ENCODE measurements around the gene GPHN. TPM values are rescaled to one million over a fixed set of nuclear protein-coding genes. Genes with fewer than 3 reads are reported as not detected.

The GPHN gene
- total and polyA plus RNA-seq, 4 donors, result 9.1 to 57.6 (median 33.9) TPM

DNA sequence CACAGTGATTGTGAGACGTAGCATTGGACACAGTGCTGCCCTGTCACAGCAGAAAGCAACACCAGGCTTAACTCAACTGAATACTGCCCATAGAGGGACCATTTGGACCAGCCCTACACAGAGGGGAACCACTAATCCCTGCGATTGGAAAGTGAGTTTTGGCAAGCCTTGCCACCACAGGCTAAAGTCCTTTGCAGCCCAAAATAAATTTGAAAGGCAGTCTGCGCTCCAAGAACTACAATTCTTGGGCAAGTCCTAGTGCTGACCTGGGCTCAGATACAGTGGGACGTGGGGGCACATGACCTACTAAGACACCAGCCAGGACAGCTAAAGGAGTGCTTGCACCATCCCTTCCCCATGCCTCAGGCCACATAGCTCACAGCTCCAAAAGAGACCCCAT lies 349.9 kb downstream of the GPHN start:
- Histone ChIP-seq H3K4me1 (ENCODE audit: control insufficient read depth in 5 of 5, insufficient read depth in 5 of 5, low read length in 5 of 5) (no peaks in the 10 kb centered on the region), H3K36me3 (ENCODE audit: control insufficient read depth in 4 of 4, insufficient read depth in 4 of 4, low read length in 4 of 4) (no peaks in the 10 kb centered on the region), H3K9ac (ENCODE audit: insufficient read depth in 1 of 2, low read length in 2 of 2) (no peak overlapping the region), H3K4me3 (no peak overlapping the region), H3K9me3 (ENCODE audit: control insufficient read depth in 4 of 4, insufficient read depth in 3 of 4, low read length in 3 of 4) (peaks cover 0 to 2% (median 0%) of the 10 kb centered on the region in 4 donors), H3K27ac (ENCODE audit: low read depth in 1 of 2, low read length in 1 of 2) (no peak overlapping the region), H3K27me3 (ENCODE audit: control insufficient read depth in 3 of 3, insufficient read depth in 3 of 3, low read length in 2 of 3) (no peaks in the 10 kb centered on the region)
- WGBS, 2 donors, result 93 to 96% methylated on average over 4 of the region's 4 CpGs
- DNase-seq (no peak), ATAC-seq (ENCODE audit: insufficient read depth, low FRiP score) (no peak)
- TF ChIP-seq, protein P1, sequence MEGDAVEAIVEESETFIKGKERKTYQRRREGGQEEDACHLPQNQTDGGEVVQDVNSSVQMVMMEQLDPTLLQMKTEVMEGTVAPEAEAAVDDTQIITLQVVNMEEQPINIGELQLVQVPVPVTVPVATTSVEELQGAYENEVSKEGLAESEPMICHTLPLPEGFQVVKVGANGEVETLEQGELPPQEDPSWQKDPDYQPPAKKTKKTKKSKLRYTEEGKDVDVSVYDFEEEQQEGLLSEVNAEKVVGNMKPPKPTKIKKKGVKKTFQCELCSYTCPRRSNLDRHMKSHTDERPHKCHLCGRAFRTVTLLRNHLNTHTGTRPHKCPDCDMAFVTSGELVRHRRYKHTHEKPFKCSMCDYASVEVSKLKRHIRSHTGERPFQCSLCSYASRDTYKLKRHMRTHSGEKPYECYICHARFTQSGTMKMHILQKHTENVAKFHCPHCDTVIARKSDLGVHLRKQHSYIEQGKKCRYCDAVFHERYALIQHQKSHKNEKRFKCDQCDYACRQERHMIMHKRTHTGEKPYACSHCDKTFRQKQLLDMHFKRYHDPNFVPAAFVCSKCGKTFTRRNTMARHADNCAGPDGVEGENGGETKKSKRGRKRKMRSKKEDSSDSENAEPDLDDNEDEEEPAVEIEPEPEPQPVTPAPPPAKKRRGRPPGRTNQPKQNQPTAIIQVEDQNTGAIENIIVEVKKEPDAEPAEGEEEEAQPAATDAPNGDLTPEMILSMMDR (IDR thresholded peaks at IDR 0.05; ENCODE audit: control extremely low read depth, extremely low read depth), result no peak

GRCh38 chr14:66859063-66859671 lies 351.2 kb downstream of the GPHN start:
- H3K9me3 ChIP-seq (ENCODE audit: control insufficient read depth in 4 of 4, insufficient read depth in 3 of 4, low read length in 3 of 4), result peaks cover 0 to 2% (median 0%) of the 10 kb centered on the region in 4 donors
- no peak for DNase-seq
- no peak for ATAC-seq (ENCODE audit: insufficient read depth, low FRiP score)
- no peaks in the 10 kb centered on the region for H3K36me3 ChIP-seq (ENCODE audit: control insufficient read depth in 4 of 4, insufficient read depth in 4 of 4, low read length in 4 of 4)
- H3K4me3 ChIP-seq, result no peak overlapping the region
- no peaks in the 10 kb centered on the region for H3K27me3 ChIP-seq (ENCODE audit: control insufficient read depth in 3 of 3, insufficient read depth in 3 of 3, low read length in 2 of 3)
- H3K4me1 ChIP-seq (ENCODE audit: control insufficient read depth in 5 of 5, insufficient read depth in 5 of 5, low read length in 5 of 5), result no peaks in the 10 kb centered on the region
- 97% methylated on average over 5 of the region's 5 CpGs for WGBS, 2 donors
- H3K9ac ChIP-seq (ENCODE audit: insufficient read depth in 1 of 2, low read length in 2 of 2), result no peak overlapping the region
- TF ChIP-seq, protein P1 (IDR thresholded peaks at IDR 0.05; ENCODE audit: control extremely low read depth, extremely low read depth), result no peak
- no peak overlapping the region for H3K27ac ChIP-seq (ENCODE audit: low read depth in 1 of 2, low read length in 1 of 2)

GRCh38 chr14:66881596-66881995 lies 373.6 kb downstream of the GPHN start:
- TF ChIP-seq, protein P1 (IDR thresholded peaks at IDR 0.05; ENCODE audit: control extremely low read depth, extremely low read depth), result no peak
- no peaks in the 10 kb centered on the region for H3K9me3 ChIP-seq (ENCODE audit: control insufficient read depth in 4 of 4, insufficient read depth in 3 of 4, low read length in 3 of 4)
- no peak overlapping the region for H3K4me3 ChIP-seq
- no peaks in the 10 kb centered on the region for H3K36me3 ChIP-seq (ENCODE audit: control insufficient read depth in 4 of 4, insufficient read depth in 4 of 4, low read length in 4 of 4)
- no peak overlapping the region for H3K27ac ChIP-seq (ENCODE audit: low read depth in 1 of 2, low read length in 1 of 2)
- no peak overlapping the region for H3K9ac ChIP-seq (ENCODE audit: insufficient read depth in 1 of 2, low read length in 2 of 2)
- H3K27me3 ChIP-seq (ENCODE audit: control insufficient read depth in 3 of 3, insufficient read depth in 3 of 3, low read length in 2 of 3), result no peaks in the 10 kb centered on the region
- DNase-seq, result no peak
- no peak for ATAC-seq (ENCODE audit: insufficient read depth, low FRiP score)
- no peaks in the 10 kb centered on the region for H3K4me1 ChIP-seq (ENCODE audit: control insufficient read depth in 5 of 5, insufficient read depth in 5 of 5, low read length in 5 of 5)

DNA sequence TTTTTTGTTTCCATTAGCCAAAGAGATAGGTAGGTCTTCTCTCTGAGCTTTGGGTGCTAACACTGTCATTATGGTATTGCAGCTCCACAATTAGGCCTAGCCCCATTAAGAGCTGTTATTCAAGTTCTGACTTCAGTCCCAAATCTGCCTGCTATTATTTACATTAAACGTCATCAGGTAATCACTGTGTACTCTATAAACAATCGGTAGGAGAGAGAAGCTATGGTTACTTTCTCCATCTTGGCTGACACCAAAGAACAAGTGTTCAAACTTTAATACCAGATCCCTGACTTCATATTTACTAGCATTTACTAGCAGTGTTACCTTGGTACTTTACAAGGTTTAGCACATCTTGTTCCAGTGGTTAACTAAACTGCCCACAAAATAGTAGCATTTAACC lies 376.2 kb downstream of the GPHN start:
- H3K27me3 ChIP-seq (ENCODE audit: control insufficient read depth in 3 of 3, insufficient read depth in 3 of 3, low read length in 2 of 3), result no peaks in the 10 kb centered on the region
- H3K9me3 ChIP-seq (ENCODE audit: control insufficient read depth in 4 of 4, insufficient read depth in 3 of 4, low read length in 3 of 4), result no peaks in the 10 kb centered on the region
- 82 to 83% methylated on average over 2 of the region's 2 CpGs for WGBS, 2 donors
- no peak overlapping the region for H3K4me3 ChIP-seq
- no peak overlapping the region for H3K9ac ChIP-seq (ENCODE audit: insufficient read depth in 1 of 2, low read length in 2 of 2)
- ATAC-seq (ENCODE audit: insufficient read depth, low FRiP score) (no peak), DNase-seq (no peak)
- TF ChIP-seq, protein P1 (IDR thresholded peaks at IDR 0.05; ENCODE audit: control extremely low read depth, extremely low read depth), result no peak
- no peaks in the 10 kb centered on the region for H3K4me1 ChIP-seq (ENCODE audit: control insufficient read depth in 5 of 5, insufficient read depth in 5 of 5, low read length in 5 of 5)
- no peaks in the 10 kb centered on the region for H3K36me3 ChIP-seq (ENCODE audit: control insufficient read depth in 4 of 4, insufficient read depth in 4 of 4, low read length in 4 of 4)
- H3K27ac ChIP-seq (ENCODE audit: low read depth in 1 of 2, low read length in 1 of 2), result no peak overlapping the region

Data from lung (tissue), 12 donors.